NCI-H2081 (cell line): ENCODE measurements around the gene TMA16.
"Not testable (repeated sequence)": the region's sequence is repeated elsewhere in the genome, so short reads cannot be mapped to it uniquely, and the experiment has no call there.

Experiments used
- DNase-seq, 2 experiments: peaks; one replicate each; lab custom pipeline; 2025; lab: John Stamatoyannopoulos, UW

The TMA16 gene

GRCh38 chr4:163494360-163495241, at the start of gene TMA16:
Gene TMA16 (plus strand): TSS chr4:163494690. CDS start chr4:163494802, 112 bp downstream.
- DNase-seq = peak; percentile 80 to 93

GRCh38 chr4:163447023-163447422, 47.5 kb upstream of the TMA16 start:
- not testable (repeated sequence) for DNase-seq

GRCh38 chr4:163447481-163447880, 47.0 kb upstream of the TMA16 start:
- no peak for DNase-seq

GRCh38 chr4:163448540-163449203, 45.8 kb upstream of the TMA16 start:
- DNase-seq = no peak

GRCh38 chr4:163462556-163462955, 31.9 kb upstream of the TMA16 start:
- DNase-seq = no peak

- DNase-seq = no peak
These were observed 27.3 kb upstream of the TMA16 start for GRCh38 chr4:163467082-163467770.

GRCh38 chr4:163470391-163470790, 24.1 kb upstream of the TMA16 start:
- no peak for DNase-seq

GRCh38 chr4:163473130-163473529, 21.4 kb upstream of the TMA16 start:
- DNase-seq = no peak

- no peak for DNase-seq
These were observed 20.9 kb upstream of the TMA16 start, which contains the start of gene TKTL2 for GRCh38 chr4:163473576-163473975. Gene TKTL2 (minus strand): TSS chr4:163473754. CDS start chr4:163473734, 20 bp downstream.

GRCh38 chr4:163474027-163474426, 20.5 kb upstream of the TMA16 start:
- DNase-seq = no peak

- DNase-seq = no peak
These were observed 17.6 kb upstream of the TMA16 start for GRCh38 chr4:163476761-163477438.

- DNase-seq = no peak
These were observed 12.3 kb upstream of the TMA16 start for GRCh38 chr4:163482190-163482589.

- DNase-seq = peak; percentile 4 to 27
These were observed 9.6 kb upstream of the TMA16 start for GRCh38 chr4:163484906-163485305.

- no peak for DNase-seq
These were observed 8.9 kb upstream of the TMA16 start for GRCh38 chr4:163485589-163485988.

GRCh38 chr4:163486321-163486720, 8.2 kb upstream of the TMA16 start:
- no peak for DNase-seq

- DNase-seq = no peak
These were observed 4.6 kb upstream of the TMA16 start for GRCh38 chr4:163489929-163490328.

GRCh38 chr4:163492951-163493504, 1.5 kb upstream of the TMA16 start:
- peak in 1 of 2 experiments; percentile 0 for DNase-seq

GRCh38 chr4:163493643-163494359, 689 bp upstream of the TMA16 start:
- DNase-seq = no peak

- no peak for DNase-seq
These were observed 1.4 kb downstream of the TMA16 start for GRCh38 chr4:163495900-163496299.

- DNase-seq = no peak
These were observed 6.1 kb downstream of the TMA16 start for GRCh38 chr4:163500586-163500985.

- DNase-seq = no peak
These were observed 10.9 kb downstream of the TMA16 start for GRCh38 chr4:163505374-163505773.
